Hepatocyte (in vitro differentiated cells): ENCODE data around the gene PTPRH. TPM values are rescaled to one million over a fixed set of nuclear protein-coding genes. Genes with fewer than 3 reads are reported as not detected.

Source experiments
- DNase-seq: peaks from one replicate; pipeline ENCODE4 v3.0.0-alpha.2; 2016; ENCODE audit warnings: low spot score
- H2AFZ ChIP-seq: fragments of 200-600 bp; sonication (generic); 2 replicates; pipeline ENCODE4 v1.6.0; 2016; ENCODE audit warnings: antibody characterized with exemption, mild to moderate bottlenecking
- H3K27ac ChIP-seq: fragments of 200-600 bp; sonication (generic); 2 replicates; pipeline ENCODE4 v1.5.1; 2016; ENCODE audit warnings: mild to moderate bottlenecking
- H3K27me3 ChIP-seq: fragments of 200-600 bp; sonication (generic); 2 replicates; pipeline ENCODE4 v1.6.1; 2016
- H3K36me3 ChIP-seq: fragments of 200-600 bp; sonication (generic); replicated peaks from 2 replicates; pipeline ENCODE4 v1.5.1; 2016; ENCODE audit warnings: low read depth; ENCODE audit not compliant: insufficient read depth
- H3K4me1 ChIP-seq: fragments of 200-600 bp; sonication (generic); 2 replicates; pipeline ENCODE4 v1.5.1; 2016; ENCODE audit warnings: mild to moderate bottlenecking, moderate library complexity; ENCODE audit not compliant: insufficient read depth
- H3K4me2 ChIP-seq: fragments of 200-600 bp; sonication (generic); 2 replicates; pipeline ENCODE4 v1.6.0; 2016
- H3K4me3 ChIP-seq: fragments of 200-600 bp; sonication (generic); 2 replicates; pipeline ENCODE4 v1.5.1; 2016; ENCODE audit warnings: mild to moderate bottlenecking
- H3K79me2 ChIP-seq: fragments of 200-600 bp; sonication (generic); 2 replicates; pipeline ENCODE4 v1.6.0; 2017; ENCODE audit warnings: mild to moderate bottlenecking
- H3K9me2 ChIP-seq: fragments of 200-600 bp; sonication (generic); replicated peaks from 2 replicates; pipeline ENCODE4 v1.6.0; 2017; ENCODE audit warnings: mild to moderate bottlenecking; ENCODE audit not compliant: insufficient read depth
- H3K9me3 ChIP-seq: fragments of 200-600 bp; sonication (generic); 2 replicates; pipeline ENCODE4 v1.5.1; 2016; ENCODE audit warnings: low read depth, mild to moderate bottlenecking
- H4K20me1 ChIP-seq: fragments of 200-600 bp; sonication (generic); 2 replicates; pipeline ENCODE4 v1.6.0; 2016; ENCODE audit warnings: mild to moderate bottlenecking; ENCODE audit not compliant: insufficient read depth, poor library complexity, severe bottlenecking
- EZH2 ChIP-seq: fragments of 200-600 bp; sonication (generic); IDR thresholded peaks from 2 replicates; pipeline ENCODE4 v1.6.1; 2016; ENCODE audit warnings: antibody characterized with exemption, mild to moderate bottlenecking, borderline replicate concordance
- EZH2phosphoT487 ChIP-seq: fragments of 200-600 bp; sonication (generic); IDR thresholded peaks from one replicate; pipeline ENCODE4 v1.6.1; 2018; ENCODE audit warnings: antibody characterized with exemption, mild to moderate bottlenecking, low read depth, moderate library complexity; ENCODE audit not compliant: unreplicated experiment, severe bottlenecking
- WGBS: methylation state at CpG from one replicate; pipeline ENCODE4 v1.1.6; 2016; ENCODE audit warnings: low lambda C conversion rate; ENCODE audit errors: missing lambda C conversion rate; 5-methylcytosine and 5-hydroxymethylcytosine counted together
- polyA plus RNA-seq: library from polyadenylated mRNA; unstranded; fragments of >200 nt; fragmentation: Nextera tagmentation; extraction: Ambion mirVana; gene quantifications from 2 replicates; pipeline ENCODE4 v1.2.1, GENCODE V29; 2016
- total RNA-seq: library from RNA; depleted of rRNA; stranded (reverse); fragments of >200 nt; gene quantifications from 2 replicates; pipeline ENCODE4 v1.2.3, GENCODE V29; 2014
- TF ChIP-seq, protein P1 (sequence below): fragments of 200-600 bp; sonication (generic); IDR thresholded peaks from 2 replicates; pipeline ENCODE4 v1.5.1; 2016; ENCODE audit warnings: antibody characterized with exemption, mild to moderate bottlenecking; ENCODE audit not compliant: poor library complexity

Gene PTPRH
- total and polyA plus RNA-seq, 2 experiments from 2014 or later = 7.3 to 30.9 TPM

DNA sequence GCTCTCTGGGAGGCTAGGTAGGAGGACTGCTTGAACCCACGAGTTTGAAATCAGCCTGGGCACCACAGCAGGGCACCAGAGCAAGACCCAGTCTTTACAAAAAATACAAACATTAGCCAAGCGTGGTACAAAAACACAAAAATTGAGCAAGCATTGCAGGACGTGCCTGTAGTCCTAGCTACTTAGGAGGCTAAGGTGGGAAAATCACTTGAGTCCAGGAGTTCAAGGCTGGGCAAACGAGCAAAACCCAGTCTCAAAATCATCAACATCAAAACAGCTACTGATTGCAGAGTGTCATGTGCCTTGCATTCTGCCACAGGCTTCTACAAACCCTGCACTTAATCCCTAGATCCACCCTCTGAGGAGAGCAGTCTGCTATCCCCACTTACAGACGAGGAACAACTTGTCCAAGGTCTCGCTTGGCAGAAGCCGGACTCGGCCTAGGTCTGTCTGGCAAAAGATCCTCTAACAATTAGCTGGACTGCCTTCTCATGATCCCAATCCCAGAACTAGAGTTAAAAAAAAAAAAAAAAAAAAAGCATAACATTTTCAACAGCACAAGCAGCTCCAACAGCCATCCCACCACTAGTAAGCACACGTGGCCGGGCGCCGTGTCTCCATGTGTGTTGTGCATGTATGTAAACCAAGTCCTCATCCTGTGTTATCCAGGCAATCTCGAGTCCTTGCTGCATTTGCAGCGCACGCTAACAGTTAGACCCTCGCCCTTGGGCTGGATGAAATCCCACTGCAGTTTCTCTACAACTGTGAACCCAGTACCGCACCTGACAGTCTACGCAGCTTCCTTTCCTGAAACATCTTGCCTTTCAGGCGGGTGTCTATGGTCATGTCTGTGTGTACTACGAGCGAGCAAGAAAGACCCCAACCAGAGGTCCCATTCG is 47.5 kb upstream of the PTPRH start:
- H3K79me2 ChIP-seq = peaks cover 70% of the 10 kb centered on the region
- peak overlapping the region; percentile 53 for H3K4me3 ChIP-seq
- H2AFZ ChIP-seq = no peak overlapping the region
- peak overlapping the region; percentile 97 for H3K4me2 ChIP-seq
- H3K27ac ChIP-seq = peak overlapping the region; percentile 60
- no peak for DNase-seq
- H3K9me2 ChIP-seq = no peaks in the 10 kb centered on the region
- 66% methylated on average over 22 of the region's 22 CpGs for WGBS
- no peaks in the 10 kb centered on the region for H3K9me3 ChIP-seq
- H4K20me1 ChIP-seq = peaks cover 64% of the 10 kb centered on the region
- H3K4me1 ChIP-seq = peaks cover 25% of the 10 kb centered on the region
- H3K36me3 ChIP-seq = no peaks in the 10 kb centered on the region
- TF ChIP-seq EZH2 (no peak), EZH2phosphoT487 (no peak)
- TF ChIP-seq, protein P1, sequence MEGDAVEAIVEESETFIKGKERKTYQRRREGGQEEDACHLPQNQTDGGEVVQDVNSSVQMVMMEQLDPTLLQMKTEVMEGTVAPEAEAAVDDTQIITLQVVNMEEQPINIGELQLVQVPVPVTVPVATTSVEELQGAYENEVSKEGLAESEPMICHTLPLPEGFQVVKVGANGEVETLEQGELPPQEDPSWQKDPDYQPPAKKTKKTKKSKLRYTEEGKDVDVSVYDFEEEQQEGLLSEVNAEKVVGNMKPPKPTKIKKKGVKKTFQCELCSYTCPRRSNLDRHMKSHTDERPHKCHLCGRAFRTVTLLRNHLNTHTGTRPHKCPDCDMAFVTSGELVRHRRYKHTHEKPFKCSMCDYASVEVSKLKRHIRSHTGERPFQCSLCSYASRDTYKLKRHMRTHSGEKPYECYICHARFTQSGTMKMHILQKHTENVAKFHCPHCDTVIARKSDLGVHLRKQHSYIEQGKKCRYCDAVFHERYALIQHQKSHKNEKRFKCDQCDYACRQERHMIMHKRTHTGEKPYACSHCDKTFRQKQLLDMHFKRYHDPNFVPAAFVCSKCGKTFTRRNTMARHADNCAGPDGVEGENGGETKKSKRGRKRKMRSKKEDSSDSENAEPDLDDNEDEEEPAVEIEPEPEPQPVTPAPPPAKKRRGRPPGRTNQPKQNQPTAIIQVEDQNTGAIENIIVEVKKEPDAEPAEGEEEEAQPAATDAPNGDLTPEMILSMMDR = no peak
- no peaks in the 10 kb centered on the region for H3K27me3 ChIP-seq

DNA sequence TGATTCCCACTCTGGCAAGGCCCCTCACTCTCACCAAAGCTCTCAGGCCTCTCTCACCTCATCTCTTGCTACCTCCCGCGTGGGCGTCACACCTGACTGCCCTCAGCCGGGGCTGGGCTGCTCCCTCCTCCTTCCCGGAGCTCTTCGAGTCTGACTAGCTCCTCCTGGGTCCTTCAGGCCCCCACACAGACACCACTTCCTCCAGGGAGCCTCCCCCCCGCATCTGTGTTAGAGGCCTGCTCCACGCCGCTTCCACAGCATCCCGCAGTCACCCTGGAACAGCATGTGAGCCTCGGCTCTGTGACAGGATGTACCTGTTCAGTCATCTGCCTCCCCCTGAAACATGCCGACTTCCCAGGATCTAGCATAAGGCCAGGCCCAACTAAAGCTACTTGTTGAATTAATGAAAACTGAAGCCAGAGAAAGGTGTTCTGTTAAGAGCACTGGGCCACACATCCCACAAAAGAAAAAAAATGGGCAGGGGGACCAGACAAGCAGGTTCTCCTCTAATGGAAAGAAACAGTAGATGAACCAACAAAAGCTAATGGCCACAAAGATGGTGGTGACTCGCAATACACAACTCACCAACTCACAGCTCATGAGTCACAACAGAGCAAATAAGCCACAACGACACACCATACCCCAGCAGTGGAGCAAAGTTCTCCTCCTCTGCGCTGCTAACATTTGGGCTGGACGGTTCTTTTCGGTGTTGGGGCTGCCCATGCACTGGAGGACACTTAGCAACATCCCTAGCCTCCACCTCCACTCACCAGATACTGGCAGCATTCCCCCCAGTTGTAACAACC is 46.5 kb upstream of the PTPRH start:
- Histone ChIP-seq H3K79me2 (peaks cover 80% of the 10 kb centered on the region), H3K9me2 (no peaks in the 10 kb centered on the region), H4K20me1 (peaks cover 74% of the 10 kb centered on the region), H3K4me1 (peaks cover 25% of the 10 kb centered on the region), H3K27ac (peak overlapping the region; percentile 60), H3K4me2 (peak overlapping the region; percentile 97), H3K36me3 (no peaks in the 10 kb centered on the region), H3K27me3 (no peaks in the 10 kb centered on the region), H2AFZ (no peak overlapping the region), H3K9me3 (no peaks in the 10 kb centered on the region), H3K4me3 (no peak overlapping the region)
- TF ChIP-seq EZH2phosphoT487 = no peak
- TF ChIP-seq, protein P1 = no peak
- no peak for TF ChIP-seq EZH2
- 75% methylated on average over 17 of the region's 17 CpGs for WGBS
- DNase-seq = no peak

DNA sequence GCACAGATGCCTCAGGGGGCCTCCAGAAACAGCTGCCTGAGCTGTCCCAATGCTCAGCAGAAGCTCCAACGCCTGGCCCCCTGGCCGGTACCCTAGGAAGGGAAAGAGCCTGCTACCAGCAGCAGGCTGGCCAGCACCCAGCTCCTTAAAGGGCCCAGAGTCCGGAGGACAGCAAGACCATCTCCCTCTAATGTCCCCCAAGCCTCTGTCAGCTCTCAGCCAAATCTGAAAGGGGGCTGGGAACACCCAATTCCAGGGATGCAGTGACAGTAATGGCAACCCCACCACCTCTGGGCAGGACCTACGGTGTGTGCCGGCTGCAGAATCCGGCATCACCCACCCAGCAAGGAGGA is 45.3 kb upstream of the PTPRH start:
- H3K9me2 ChIP-seq = no peaks in the 10 kb centered on the region
- H3K27me3 ChIP-seq = no peaks in the 10 kb centered on the region
- H3K36me3 ChIP-seq = no peaks in the 10 kb centered on the region
- no peak for TF ChIP-seq EZH2
- TF ChIP-seq, protein P1 = no peak
- no peak for TF ChIP-seq EZH2phosphoT487
- DNase-seq = no peak
- peaks cover 19% of the 10 kb centered on the region for H3K4me1 ChIP-seq
- no peak overlapping the region for H3K27ac ChIP-seq
- H3K4me3 ChIP-seq = no peak overlapping the region
- no peak overlapping the region for H3K4me2 ChIP-seq
- H4K20me1 ChIP-seq = peaks cover 87% of the 10 kb centered on the region
- WGBS = 89% methylated on average over 6 of the region's 6 CpGs
- no peak overlapping the region for H2AFZ ChIP-seq
- peaks cover 89% of the 10 kb centered on the region for H3K79me2 ChIP-seq
- H3K9me3 ChIP-seq = no peaks in the 10 kb centered on the region
